ENCODE results near the gene PDGFD.
A peak's percentile ranks its signal among the peaks of the same experiment; 100 is the strongest.

The PDGFD gene

DNA sequence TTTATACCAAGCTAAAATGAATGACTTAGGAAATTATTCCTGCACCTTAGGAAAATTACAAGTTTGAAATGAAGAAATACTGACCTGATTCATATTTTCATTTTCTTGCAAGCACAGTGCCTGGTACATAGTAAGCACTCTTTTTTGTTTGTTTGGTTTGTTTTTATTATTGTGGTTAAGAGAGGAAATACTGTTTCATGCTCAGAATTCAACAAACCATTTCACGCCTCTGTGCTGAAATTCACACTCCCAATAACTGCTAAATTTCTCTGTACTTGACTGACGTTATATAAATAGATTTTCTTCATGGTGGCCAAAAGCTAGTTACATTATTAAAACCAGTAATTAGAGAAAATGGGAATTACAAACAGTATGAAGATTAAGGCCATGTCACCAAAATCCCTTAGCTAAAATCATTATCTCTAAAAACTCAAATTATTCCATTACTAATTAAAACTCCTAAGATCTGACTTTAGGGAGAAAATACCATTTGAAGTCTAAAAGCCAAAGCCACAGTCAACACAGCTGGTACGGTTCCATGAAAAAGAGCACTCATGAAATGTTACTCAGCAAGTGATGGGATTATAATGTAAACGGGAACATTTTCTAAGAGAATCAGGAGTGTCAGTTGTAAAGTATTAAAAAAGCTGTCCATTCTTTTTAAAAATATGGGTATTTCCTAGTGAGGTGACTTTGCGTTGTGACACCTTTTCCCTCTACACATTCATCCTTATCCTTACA lies 205.3 kb downstream of the PDGFD start:
- peak; percentile 11 for DNase-seq (ENCODE audit: low read depth)

DNA sequence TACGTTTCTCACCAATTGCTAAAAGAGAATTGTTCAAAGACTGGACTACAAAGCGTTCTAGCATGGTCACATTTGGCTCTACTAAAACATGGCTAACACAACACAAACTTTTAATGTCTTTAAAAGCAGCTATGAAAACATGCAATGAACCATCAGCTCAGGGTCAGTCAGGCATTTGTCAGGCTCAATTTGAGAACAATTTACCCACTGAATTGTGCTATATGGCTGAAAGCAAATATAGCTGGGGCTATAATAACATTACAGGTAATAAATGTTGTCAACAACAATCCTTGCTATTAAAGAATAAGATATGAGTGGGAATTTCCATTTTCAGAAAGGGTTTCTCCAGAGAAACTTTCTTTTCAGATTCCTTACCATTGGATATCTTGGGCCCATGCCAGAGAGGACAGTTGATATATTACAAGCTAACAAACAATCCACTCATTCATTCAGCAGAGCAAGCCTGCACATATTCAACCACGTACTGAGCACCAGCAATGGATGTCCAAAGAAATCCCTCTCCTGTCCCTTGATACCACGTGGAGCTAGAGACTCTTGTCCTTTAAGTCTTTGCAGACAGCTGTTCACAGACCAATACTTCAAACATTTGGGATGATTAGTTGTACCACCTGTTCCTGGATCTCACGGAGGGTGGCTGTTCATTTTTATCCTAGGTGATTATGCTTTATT lies 210.0 kb downstream of the PDGFD start:
- no peak for DNase-seq (ENCODE audit: low read depth)

DNA sequence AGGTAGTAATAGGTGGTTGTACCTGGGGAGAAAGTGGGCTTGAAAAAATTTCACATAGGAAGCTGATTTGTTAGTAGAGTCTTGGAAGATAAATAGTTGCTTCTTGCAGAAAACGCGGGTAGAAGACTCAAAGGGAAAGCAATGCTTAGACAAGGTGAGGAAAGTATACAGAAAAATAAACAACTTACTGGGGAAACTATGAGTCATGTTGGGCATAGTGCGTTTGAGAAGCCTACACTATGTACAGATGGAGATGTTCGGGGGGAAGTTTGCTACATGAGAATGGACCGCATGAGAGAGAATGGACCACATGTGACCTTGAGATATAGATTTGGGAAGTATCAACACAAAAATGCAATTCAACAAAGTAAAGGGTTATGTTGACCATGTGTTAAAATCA lies 214.2 kb downstream of the PDGFD start:
- no peak for DNase-seq (ENCODE audit: low read depth)

DNA sequence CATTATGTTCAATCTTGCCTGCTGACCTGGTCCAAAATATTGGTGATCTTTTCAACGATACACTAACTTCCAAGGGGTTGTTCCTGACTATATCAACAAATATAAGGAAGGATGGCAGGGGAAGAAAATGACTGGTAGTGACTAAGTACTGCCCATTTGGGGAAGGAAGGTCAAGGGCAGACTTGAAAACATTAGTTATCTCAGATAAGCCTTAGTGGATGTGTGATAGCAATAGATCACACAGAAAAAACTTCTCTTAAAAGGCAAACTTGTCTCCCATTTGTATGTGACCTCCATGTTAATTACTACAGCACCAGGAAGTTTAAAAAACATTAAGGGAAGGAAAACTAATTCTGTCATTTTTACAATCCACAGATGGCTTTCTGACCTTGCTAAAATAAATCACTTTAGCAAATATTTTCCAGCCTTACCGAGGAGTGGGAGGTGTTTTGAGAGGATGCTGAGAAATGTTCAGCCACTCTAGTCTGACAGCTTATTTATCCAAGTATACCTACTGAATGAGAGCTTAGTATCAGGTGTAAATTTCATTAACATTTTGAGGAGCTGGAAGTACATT lies 215.7 kb downstream of the PDGFD start:
- DNase-seq (ENCODE audit: low read depth) = no peak

DNA sequence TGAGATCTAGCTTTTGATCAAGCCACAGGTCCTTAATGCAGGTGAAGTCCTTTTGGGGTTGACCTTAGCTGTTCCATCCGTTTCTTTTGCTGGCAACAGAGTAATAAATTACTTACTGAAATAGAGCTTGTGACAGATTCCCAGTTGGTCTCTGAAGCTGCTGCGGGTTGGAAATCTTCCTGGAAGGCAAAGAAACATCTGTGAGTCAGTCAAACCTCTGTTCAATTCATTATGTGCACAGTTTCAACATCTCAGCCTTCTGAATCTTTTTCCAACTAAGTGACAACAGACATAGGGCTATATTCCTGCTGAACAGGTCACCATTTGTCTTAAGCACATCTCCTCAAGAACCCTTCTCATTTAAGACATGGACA lies 216.4 kb downstream of the PDGFD start:
- peak; percentile 68 for DNase-seq (ENCODE audit: low read depth)

DNA sequence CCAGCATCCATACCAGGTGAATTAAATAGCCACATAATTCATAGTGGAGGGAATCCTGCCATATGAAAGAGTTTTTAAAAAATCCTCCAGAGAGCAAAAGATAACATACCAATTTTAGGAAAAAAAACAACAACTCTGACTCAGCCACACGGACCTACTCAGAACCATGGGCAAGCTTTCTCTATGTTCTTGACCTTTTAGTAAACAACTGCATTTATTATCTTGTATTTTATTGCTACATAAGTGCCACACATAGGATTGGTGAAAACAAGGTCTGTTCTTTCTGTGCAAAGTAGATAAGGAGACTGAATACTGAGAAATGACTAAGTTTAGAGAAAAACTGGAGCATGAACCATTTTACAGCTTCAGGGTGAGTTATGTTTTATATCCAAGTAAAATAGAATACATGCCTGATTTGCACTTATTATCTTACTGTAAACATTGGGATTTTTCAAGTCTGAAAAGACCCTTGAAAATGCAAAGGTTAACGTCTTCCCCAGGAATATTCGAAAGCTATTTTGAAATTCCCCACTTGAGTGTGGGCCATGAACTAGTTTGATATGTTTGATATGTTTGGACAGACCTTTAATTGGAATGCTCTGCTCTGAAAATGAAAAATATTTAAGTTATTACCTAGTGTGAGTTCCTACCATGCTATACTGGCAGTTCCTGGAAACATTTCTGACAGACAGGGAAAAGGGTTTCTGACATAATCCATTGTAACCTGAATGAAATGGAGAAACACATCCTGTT lies 217.0 kb downstream of the PDGFD start:
- peak; percentile 13 for DNase-seq (ENCODE audit: low read depth)

DNA sequence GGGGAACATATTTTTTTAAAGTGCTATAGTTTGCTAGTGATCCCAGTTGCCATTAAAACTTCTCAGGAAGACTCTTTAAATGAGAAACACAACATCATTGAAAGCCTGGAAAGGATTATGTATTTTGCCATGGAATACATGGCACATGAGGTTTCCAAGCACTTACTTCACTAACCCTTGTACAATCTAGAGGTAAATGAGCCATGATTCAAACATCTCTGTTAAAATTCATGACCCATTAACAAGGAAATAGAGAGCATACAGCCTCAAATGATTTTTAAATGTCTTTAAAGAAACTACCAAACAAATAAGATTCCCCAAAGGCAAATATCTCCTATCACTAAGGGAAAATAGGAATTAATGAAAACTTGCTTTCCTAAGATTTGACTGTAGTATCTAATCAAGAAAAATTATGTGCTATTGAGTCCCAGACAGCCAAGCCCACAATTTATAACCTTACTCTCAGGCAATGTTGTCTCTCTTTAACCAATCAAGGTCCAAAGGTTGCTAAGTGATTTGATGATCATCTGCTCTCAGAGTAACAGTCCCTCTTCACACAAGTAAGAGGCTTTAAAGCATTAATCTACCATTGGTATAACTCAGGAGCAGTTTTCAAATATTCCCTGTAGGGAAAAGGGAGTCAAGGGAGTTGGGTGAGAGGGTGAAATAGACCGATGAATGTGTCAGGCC lies 219.6 kb downstream of the PDGFD start:
- DNase-seq (ENCODE audit: low read depth) = no peak

DNA sequence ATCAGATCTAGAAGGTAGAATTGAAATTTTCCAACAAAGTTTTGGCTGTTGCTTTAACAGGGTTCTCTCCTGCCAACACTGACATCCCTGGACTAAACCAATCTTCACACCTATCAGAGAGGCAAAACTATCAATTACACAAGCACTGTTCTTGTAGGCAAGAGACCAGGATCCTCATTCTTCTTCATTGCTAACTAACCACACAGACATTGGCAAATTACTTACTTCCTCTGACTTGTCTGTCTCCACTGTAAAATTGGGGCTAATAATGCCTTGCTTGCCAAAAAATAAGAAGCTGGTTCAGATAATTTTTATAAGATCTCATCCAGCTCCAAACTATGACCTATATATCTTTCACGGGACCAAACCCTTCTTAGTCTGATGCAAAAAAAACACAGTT lies 221.3 kb downstream of the PDGFD start:
- DNase-seq (ENCODE audit: low read depth) = no peak

DNA sequence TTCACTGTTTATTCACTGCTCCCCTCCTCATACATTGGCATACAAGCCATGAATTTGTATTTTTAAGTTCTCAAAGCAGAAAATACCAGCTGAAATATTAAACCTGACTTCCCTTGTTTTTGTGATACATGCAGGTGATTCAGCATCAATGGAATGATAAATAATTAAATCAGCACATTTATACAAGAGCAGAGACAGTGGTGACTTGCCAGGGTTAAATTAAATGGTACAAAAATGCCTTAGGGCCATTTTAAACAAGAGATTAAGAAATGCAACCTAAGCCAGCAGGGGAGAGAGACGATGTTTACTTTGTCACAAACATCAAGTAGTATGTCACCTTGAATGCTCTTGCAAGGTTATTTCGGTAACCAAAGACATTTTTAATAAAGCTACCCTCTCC lies 223.4 kb downstream of the PDGFD start:
- DNase-seq (ENCODE audit: low read depth) = peak; percentile 42

DNA sequence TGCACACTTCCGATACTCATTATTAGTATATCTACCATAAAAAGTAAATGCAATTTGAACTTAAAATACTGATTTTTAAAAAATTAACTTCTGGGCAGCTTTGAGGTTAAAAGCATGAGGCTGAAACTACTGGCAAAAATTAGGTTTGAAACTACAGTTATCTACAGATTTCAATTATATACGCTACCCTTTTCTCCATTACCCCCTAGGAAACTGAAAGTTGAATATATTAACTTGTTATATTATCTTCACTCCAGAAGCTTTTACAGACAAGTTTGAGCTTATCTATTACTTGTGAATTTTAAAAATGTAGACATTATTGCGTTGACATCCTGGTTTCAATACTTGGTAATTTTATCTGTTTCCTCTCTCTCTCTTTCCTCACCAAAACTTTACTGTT lies 224.3 kb downstream of the PDGFD start:
- DNase-seq (ENCODE audit: low read depth) = no peak

DNA sequence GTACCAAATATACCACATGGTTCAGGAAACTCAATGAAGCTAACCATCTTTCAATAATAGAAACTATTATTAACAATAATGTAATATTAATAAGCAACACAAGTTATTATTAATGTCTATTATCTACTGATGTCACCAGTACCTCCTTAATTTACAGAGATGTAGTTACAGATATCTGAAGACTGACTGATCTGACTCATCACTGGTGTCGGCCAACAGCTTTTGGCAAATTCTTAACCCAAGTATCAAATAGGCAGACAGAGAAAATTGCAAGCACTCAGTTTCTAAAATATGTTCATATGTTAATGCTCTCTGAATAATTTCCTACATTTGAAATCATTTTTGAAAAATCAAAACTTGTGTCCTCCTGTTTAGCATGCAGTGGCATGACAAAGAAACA lies 227.9 kb downstream of the PDGFD start:
- peak; percentile 49 for DNase-seq (ENCODE audit: low read depth)

DNA sequence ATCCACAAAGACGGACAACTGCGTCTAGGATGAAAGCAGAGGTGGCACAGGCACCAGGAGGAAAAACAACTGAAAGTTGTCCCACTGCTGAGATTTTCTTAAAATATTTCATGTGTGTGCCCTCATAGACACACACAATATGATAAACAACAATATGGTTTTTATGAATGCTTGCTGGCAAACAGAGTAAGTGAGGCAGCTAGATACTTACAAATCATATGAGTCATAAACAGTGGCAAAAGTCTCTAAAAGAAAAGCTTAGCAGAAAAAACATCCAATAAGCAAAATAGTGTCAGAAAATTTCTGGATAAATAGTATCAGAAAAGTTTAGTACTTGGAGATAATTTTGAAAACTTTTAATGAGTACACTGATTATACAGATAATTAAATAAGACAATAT lies 228.7 kb downstream of the PDGFD start:
- no peak for DNase-seq (ENCODE audit: low read depth)

DNA sequence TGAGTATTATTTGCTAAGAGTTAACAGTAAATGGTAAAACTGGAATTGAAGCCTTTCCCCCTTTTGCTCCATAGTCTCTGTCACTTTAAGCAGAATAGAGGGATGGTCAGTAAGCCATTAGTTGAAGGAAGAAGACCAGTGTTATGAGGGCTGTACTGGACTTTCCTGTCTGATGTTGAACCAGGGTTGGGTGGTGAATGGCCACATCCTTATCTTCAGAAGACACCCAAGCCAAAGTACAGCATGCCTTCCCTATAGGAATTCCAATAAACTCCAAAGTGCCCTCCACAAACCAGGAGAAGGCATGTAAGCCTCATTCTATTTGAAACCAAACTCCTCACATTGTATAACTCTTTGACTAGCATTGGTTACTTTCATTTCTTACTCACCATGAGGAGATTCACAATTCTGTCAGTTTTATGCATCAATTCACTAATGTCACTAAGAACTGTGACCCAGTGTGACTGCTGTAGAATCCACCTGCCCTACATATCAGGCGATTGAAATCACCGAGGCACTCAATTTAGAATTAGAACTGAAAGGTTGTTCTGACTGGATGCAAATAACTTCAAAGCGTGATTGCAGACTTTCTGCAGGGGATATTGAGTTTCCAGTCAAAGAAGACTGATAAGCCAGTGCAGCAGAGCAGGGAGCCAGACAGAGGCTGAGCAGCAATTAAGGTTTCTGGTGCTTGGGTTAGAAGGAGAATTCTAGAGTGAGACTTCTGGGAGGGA lies 234.6 kb downstream of the PDGFD start:
- DNase-seq (ENCODE audit: low read depth) = no peak

DNA sequence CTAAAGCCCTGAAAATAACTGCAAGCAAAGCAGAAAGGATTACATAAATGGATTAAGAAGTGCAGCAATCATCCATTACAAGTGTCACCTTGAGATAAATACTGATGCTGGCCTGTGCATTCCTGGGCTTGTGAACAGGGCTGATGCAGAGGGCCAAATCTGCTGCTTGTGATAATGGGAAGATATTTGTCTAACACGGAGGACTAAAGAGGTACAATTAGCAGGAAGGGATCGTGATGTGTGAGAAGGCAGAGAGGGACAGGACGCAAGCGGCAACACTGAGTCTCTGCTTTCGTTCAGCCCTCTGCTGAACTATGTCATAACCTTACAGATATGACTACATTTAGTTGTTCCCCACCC lies 235.2 kb downstream of the PDGFD start:
- DNase-seq (ENCODE audit: low read depth) = no peak

DNA sequence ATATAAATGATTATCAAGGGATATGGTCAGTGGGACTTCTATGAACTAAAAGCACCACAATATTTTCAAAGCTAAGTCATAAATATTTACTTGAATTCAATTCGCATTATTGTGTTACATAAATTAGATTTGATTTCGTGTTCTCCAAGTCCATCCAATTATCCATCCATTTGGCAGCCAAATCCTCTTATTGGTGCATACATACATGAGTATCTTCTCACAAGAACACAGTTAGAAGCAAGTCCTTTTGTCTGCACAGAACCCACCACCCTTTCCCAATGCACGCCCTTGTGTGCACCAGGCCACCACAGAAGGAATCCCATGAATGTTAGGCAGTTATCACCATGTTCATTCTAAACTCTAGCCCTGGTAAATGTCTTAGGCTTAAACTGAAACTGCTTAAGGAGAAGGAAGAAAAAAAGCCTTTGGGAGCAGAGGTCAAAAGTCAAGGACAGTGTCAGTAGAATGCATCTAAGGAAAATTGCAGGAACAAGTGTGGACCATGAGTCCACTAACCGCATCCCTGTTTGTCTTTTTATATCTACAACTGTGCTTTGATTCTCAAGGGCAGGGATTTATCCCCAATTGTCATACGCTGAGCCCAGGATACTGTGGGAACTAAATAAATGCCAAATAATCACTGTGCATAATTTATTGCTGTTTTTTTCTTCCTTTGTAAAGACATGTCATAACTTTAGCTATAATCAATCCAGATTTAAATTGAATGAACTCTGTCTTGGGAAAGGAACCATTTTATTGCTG lies 235.7 kb downstream of the PDGFD start:
- no peak for DNase-seq (ENCODE audit: low read depth)

DNA sequence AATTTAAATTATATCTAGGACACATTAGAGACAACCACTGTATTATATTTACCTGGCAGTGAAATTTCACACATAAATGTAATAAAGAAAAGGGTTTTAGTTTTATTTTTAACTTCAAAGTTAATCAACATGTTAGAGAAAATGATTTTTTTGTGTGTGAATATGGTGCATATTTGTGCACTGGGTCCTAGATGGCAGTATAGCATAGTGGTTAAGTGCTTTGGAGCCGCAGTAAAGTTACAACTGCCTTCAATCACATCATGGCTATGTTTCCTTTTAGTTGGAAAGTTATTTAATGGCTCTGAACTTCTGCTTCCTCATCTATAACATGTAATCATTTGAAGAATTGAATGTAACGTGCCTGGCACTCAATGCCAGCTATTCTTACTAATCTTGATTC lies 236.4 kb downstream of the PDGFD start:
- DNase-seq (ENCODE audit: low read depth) = peak; percentile 15

DNA sequence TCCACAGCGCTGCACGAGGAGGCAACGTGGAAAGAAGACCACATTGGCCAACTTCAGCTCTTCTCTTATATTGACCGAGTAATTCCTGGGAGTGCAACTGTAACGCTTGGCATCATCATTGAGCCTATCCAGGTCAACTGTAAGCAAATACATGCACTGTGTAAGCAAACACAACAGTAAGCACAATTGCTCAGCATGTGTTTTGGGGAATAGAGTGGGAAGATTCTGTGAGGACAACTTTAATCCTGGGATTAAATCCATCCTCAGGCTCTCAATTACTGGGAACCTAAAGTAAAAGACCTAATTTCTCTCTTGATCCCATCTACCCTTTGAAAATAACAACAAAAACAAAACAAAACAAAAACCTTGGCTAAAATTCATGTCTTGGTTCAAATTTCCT lies 237.0 kb downstream of the PDGFD start:
- no peak for DNase-seq (ENCODE audit: low read depth)

DNA sequence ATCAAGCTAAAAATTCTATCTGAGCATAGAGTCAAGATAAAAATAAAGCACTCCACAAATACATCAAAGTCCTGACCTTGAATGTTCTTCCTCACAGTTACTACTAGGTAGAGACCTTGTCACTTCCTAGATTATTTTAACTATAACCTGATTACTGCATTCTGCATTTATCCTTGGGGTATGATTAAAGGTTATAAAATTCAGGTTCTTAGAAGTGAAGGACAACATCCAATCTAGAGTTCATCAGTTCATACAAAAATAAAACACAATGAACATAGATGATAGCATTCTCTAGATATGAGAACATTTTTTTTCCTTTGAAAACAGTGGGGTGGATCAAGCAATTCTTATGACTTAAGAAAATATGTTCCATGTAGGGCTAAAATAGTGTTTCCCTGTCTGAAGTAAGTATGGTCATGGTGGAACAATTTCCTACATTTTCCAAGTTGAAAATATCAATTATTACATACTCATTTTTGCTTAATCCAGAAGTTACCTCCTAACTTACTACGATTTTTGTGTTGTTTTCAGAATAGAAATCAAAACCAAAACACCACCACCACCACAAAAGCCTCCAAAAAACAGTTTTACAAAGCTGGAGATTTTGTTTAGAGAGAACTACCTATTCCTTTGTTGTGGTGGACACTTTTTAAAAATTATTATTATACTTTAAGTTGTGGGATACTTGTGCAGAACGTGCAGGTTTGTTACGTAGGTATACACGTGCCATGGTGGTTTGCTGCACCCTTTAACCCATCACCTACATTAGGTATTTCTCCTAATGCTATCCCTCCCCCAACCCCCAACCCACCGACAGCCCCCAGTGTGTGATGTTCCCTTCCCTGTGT lies 239.6 kb downstream of the PDGFD start:
- DNase-seq (ENCODE audit: low read depth) = peak; percentile 19

DNA sequence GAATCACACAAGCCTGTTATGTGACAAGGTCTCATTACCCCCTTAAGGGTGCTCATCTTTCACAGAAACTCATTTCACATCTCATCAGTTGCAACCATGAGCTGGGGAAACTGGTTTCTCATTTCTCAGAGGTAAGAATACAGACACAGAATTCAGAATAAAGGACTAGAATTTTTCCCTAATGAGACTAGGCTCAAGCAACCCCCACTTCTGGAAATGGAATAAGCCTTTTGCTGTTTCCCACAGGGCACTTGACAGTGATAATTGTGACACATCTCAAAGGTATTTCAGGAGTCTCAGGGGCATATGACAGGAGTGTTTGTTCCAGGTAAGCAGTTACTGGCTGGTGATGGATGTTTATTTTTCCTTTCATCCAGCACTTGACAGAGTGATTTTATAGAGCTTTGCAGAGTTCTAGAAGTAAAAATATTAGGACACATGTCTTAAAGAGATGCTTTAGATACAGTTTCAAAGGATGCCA lies 240.5 kb downstream of the PDGFD start:
- peak; percentile 47 for DNase-seq (ENCODE audit: low read depth)

DNA sequence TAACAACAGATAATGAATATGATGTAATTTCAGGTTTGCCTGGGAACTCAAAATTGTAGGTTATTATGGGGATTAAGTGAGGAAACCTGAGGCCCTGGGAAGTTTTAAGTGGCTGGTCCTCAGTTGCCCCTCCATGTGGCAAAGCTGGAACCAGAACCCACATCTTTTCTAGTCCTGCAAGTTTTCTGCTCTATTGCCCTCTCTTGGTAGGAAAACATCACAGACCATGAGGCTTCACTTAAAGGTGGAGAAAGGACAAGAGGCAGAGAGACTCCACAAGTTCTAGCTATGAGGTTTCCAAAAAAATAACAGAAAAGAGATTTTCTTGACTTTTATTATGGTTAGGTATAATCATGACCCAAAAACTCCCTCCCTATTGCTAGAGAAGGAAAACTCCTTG lies 243.0 kb downstream of the PDGFD start:
- DNase-seq (ENCODE audit: low read depth) = no peak

Data from EH (cell line).